ENCODE measurements around the gene KLHL29. TPM values are rescaled to one million over a fixed set of nuclear protein-coding genes. Genes with fewer than 3 reads are reported as not detected.

The KLHL29 gene
- total RNA-seq, 1 donor, result 14.7 TPM

GRCh38 chr2:23491591-23492336 lies 106.8 kb downstream of the KLHL29 start:
- no peak for DNase-seq (ENCODE audit: low read depth)
- no peak for TF ChIP-seq CTCF (IDR thresholded peaks at IDR 0.05; ENCODE audit: insufficient read depth, low read depth, low read length)
- no peak overlapping the region for H3K4me3 ChIP-seq (ENCODE audit: low read depth, low read length)

GRCh38 chr2:23492337-23492675 lies 107.3 kb downstream of the KLHL29 start:
- H3K4me3 ChIP-seq (ENCODE audit: low read depth, low read length), result no peak overlapping the region
- DNase-seq (ENCODE audit: low read depth), result no peak
- TF ChIP-seq CTCF (IDR thresholded peaks at IDR 0.05; ENCODE audit: insufficient read depth, low read depth, low read length), result no peak

- no peak for DNase-seq (ENCODE audit: low read depth)
- no peak for TF ChIP-seq CTCF (IDR thresholded peaks at IDR 0.05; ENCODE audit: insufficient read depth, low read depth, low read length)
- H3K4me3 ChIP-seq (ENCODE audit: low read depth, low read length), result no peak overlapping the region
Measured at GRCh38 chr2:23492921-23493320, 107.9 kb downstream of the KLHL29 start.

- H3K4me3 ChIP-seq (ENCODE audit: low read depth, low read length), result no peak overlapping the region
- TF ChIP-seq CTCF (IDR thresholded peaks at IDR 0.05; ENCODE audit: insufficient read depth, low read depth, low read length), result no peak
- no peak for DNase-seq (ENCODE audit: low read depth)
Measured at GRCh38 chr2:23493846-23494245, 108.9 kb downstream of the KLHL29 start.

- no peak for DNase-seq (ENCODE audit: low read depth)
- no peak for TF ChIP-seq CTCF (IDR thresholded peaks at IDR 0.05; ENCODE audit: insufficient read depth, low read depth, low read length)
- H3K4me3 ChIP-seq (ENCODE audit: low read depth, low read length), result no peak overlapping the region
Measured at GRCh38 chr2:23494286-23494685, 109.3 kb downstream of the KLHL29 start.

DNA sequence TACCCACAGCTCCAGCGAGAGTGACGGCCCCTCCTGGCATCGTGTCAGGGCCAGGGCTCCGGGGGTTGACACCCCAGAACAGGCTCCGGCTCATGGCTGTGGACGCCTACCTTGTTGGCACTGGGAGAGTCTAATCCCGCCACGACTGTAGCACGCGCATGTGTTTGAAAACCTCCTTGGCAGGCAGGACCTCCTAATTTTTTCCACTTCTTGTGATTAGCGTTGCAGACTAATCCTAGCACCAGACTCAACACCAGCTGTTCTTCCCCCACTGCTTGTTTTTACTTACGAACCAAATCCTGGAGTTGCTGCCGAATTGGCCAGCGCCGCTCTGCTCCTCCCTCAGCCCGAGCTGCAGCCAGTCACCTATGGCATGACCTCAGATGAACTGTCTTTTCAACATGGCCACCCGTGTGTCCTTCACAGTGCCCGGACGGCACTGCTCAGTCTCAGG lies 110.7 kb downstream of the KLHL29 start:
- TF ChIP-seq CTCF (IDR thresholded peaks at IDR 0.05; ENCODE audit: insufficient read depth, low read depth, low read length), result no peak
- no peak overlapping the region for H3K4me3 ChIP-seq (ENCODE audit: low read depth, low read length)
- DNase-seq (ENCODE audit: low read depth), result no peak

DNA sequence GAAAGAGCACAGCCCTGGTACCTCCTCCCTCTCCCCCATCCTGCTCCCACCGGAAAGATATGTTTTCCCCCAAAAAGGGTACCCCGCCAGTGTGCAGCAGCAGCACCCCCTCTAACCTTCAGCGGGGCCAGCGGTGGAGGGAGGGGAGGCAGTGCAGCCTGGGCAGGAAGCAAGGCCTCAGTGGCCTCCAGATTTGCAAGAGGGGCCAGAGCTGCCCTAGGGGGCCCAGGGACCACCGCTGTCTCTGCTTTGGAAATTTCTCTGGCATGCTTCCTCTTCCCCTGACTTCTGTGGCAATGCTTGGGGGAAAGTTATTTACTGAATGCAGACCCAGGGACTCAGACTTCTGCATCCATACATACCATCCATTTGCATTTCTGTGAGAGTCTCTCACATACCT lies 111.5 kb downstream of the KLHL29 start:
- TF ChIP-seq CTCF (IDR thresholded peaks at IDR 0.05; ENCODE audit: insufficient read depth, low read depth, low read length), result no peak
- no peak for DNase-seq (ENCODE audit: low read depth)
- H3K4me3 ChIP-seq (ENCODE audit: low read depth, low read length), result no peak overlapping the region

Measured in fibroblast of villous mesenchyme (primary cell).